Activated CD8-positive, alpha-beta T cell treated with anti-CD3 and anti-CD28 coated beads for 36 hours (primary cell): ENCODE results near the gene ZNF546. TPM values are rescaled to one million over a fixed set of nuclear protein-coding genes. Genes with fewer than 3 reads are reported as not detected.
A peak's percentile ranks its signal among the peaks of the same experiment; 100 is the strongest.

ENCODE experiments used
- ATAC-seq: fragments of 200-7000 bp; cut with Tn5 transposase; one replicate; pipeline ENCODE4 v1.10.0; 2021; ENCODE audit warnings: mild to moderate bottlenecking, moderate library complexity
- CTCF ChIA-PET: fragments of 350-600 bp; sonication (Branson Sonifier 250); formaldehyde crosslinking; loops from one replicate; lab custom pipeline; 2021; ENCODE audit warnings: antibody characterized with exemption; lab: Charles Lee
- POLR2A ChIA-PET: fragments of 350-600 bp; sonication (Branson Sonifier 250); formaldehyde crosslinking; loops from one replicate; lab custom pipeline; 2021; ENCODE audit warnings: antibody characterized with exemption; lab: Charles Lee
- DNase-seq: peaks from one replicate; pipeline ENCODE4 v3.0.0-alpha.2; 2020
- H3K27ac Mint-ChIP-seq: one replicate; pipeline ENCODE4 v1.8.0; 2021; ENCODE audit warnings: mild to moderate bottlenecking, mixed read lengths
- H3K27me3 Mint-ChIP-seq: one replicate; pipeline ENCODE4 v1.8.0; 2021; ENCODE audit warnings: mixed read lengths
- H3K36me3 Mint-ChIP-seq: one replicate; pipeline ENCODE4 v1.8.0; 2021; ENCODE audit warnings: low read depth, mixed read lengths
- H3K4me1 Mint-ChIP-seq: one replicate; pipeline ENCODE4 v1.8.0; 2021; ENCODE audit warnings: low read depth, mixed read lengths
- H3K4me3 Mint-ChIP-seq: one replicate; pipeline ENCODE4 v1.8.0; 2021; ENCODE audit warnings: mild to moderate bottlenecking, moderate library complexity, mixed read lengths
- H3K9me3 Mint-ChIP-seq: one replicate; pipeline ENCODE4 v1.8.0; 2021; ENCODE audit warnings: mixed read lengths
- intact Hi-C: fragments of 100-400 bp; cut with micrococcal nuclease; formaldehyde crosslinking; loops from one replicate; pipeline ENCODE4 v1.10.0; 2022
- total RNA-seq, 2 experiments: library from RNA; stranded (reverse); gene quantifications; one replicate each; pipeline ENCODE4 v1.2.3, GENCODE V29; 2021
- TF ChIP-seq, protein P1 (sequence below): fragments of 200-600 bp; IDR thresholded peaks from one replicate; pipeline ENCODE4 v1.8.0; 2022; ENCODE audit warnings: antibody characterized with exemption, mild to moderate bottlenecking

The ZNF546 gene
- total RNA-seq, 2 experiments from 2014 or later: 5.2 to 5.6 TPM

DNA sequence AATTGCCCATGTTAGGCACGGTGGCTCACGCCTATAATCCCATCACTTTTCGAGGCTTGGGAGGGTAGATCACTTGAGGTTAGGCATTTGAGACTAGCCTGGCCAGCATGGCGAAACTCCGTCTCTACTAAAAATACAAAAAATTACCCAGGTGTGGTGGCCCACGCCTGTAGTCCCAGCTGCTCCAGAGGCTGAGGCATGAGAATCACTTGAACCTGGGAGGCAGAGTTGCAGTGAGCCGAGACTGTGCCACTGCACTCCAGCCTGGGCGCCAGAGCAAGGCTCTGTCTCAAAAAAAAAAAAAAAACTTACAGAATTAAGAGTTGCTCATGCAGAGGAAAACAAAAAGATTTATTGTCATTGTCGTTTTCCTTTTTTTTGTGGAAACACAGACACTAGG, 29.3 kb upstream of the ZNF546 start:
- ATAC-seq (no peak), DNase-seq (no peak)
- Mint-ChIP-seq H3K27me3 (no peaks in the 10 kb centered on the region), H3K27ac (no peak overlapping the region), H3K9me3 (peaks cover 2% of the 10 kb centered on the region), H3K36me3 (peaks cover 34% of the 10 kb centered on the region), H3K4me1 (peaks cover 35% of the 10 kb centered on the region), H3K4me3 (no peak overlapping the region)
- CTCF ChIA-PET: no interaction called here
- TF ChIP-seq, protein P1, sequence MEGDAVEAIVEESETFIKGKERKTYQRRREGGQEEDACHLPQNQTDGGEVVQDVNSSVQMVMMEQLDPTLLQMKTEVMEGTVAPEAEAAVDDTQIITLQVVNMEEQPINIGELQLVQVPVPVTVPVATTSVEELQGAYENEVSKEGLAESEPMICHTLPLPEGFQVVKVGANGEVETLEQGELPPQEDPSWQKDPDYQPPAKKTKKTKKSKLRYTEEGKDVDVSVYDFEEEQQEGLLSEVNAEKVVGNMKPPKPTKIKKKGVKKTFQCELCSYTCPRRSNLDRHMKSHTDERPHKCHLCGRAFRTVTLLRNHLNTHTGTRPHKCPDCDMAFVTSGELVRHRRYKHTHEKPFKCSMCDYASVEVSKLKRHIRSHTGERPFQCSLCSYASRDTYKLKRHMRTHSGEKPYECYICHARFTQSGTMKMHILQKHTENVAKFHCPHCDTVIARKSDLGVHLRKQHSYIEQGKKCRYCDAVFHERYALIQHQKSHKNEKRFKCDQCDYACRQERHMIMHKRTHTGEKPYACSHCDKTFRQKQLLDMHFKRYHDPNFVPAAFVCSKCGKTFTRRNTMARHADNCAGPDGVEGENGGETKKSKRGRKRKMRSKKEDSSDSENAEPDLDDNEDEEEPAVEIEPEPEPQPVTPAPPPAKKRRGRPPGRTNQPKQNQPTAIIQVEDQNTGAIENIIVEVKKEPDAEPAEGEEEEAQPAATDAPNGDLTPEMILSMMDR: no peak
- intact Hi-C loops: no loop called here
- POLR2A ChIA-PET: interaction anchor here (1.7 kb wide), 1 partner anchor 121 kb away, joined by 3 read pairs; no protein-coding TSS in a partner anchor

GRCh38 chr19:39968789-39969188, 28.1 kb upstream of the ZNF546 start:
- Mint-ChIP-seq H3K27ac (peak overlapping the region; percentile 98), H3K4me3 (peak overlapping the region; percentile 95), H3K4me1 (peaks cover 41% of the 10 kb centered on the region), H3K9me3 (peaks cover 2% of the 10 kb centered on the region), H3K27me3 (no peaks in the 10 kb centered on the region), H3K36me3 (peaks cover 41% of the 10 kb centered on the region)
- intact Hi-C loops: no loop called here
- ATAC-seq (no peak), DNase-seq (no peak)
- ChIA-PET POLR2A (interaction anchor here (0.5 to 3.9 kb wide), 10 partner anchors 8 to 122 kb away, joined by 3 to 30 read pairs (median 16); partner anchors contain the start of gene ZNF546), CTCF (interaction anchor here (1.3 to 4.4 kb wide), 2 partner anchors 10 to 30 kb away, joined by 3 to 86 read pairs; partner anchors contain the start of gene FCGBP)
- TF ChIP-seq, protein P1: no peak

- DNase-seq (no peak), ATAC-seq (no peak)
- intact Hi-C loops: no loop called here
- Mint-ChIP-seq H3K27me3 (no peaks in the 10 kb centered on the region), H3K4me3 (peak overlapping the region; percentile 95), H3K4me1 (peaks cover 40% of the 10 kb centered on the region), H3K27ac (peak overlapping the region; percentile 98), H3K36me3 (peaks cover 44% of the 10 kb centered on the region), H3K9me3 (peaks cover 2% of the 10 kb centered on the region)
- TF ChIP-seq, protein P1: no peak
- CTCF ChIA-PET: interaction anchor here (1.3 to 4.4 kb wide), 4 partner anchors 10 to 123 kb away, joined by 3 to 86 read pairs (median 14); partner anchors contain the start of genes FBL and FCGBP
- POLR2A ChIA-PET: interaction anchor here (0.5 to 3.9 kb wide), 12 partner anchors 8 to 124 kb away, joined by 3 to 30 read pairs (median 14); partner anchors contain the start of genes FBL and ZNF546
Measured at GRCh38 chr19:39969266-39969665, 27.6 kb upstream of the ZNF546 start.

GRCh38 chr19:39969681-39970424, 27.0 kb upstream of the ZNF546 start:
- TF ChIP-seq, protein P1: no peak
- peak overlapping the region; percentile 98 for H3K27ac Mint-ChIP-seq
- DNase-seq: no peak
- no peaks in the 10 kb centered on the region for H3K27me3 Mint-ChIP-seq
- ChIA-PET POLR2A (interaction anchor here (0.7 to 3.9 kb wide), 16 partner anchors 9 to 190 kb away, joined by 3 to 30 read pairs (median 8); partner anchors contain the start of genes FBL and ZNF546), CTCF (interaction anchor here (0.8 to 4.4 kb wide), 31 partner anchors 9 to 177 kb away, joined by 3 to 86 read pairs (median 6); partner anchors contain the start of genes DYRK1B, FBL, FCGBP and ZNF546)
- ATAC-seq: no peak
- peaks cover 2% of the 10 kb centered on the region for H3K9me3 Mint-ChIP-seq
- H3K36me3 Mint-ChIP-seq: peaks cover 49% of the 10 kb centered on the region
- H3K4me3 Mint-ChIP-seq: peak overlapping the region; percentile 95
- intact Hi-C loops: loop anchor here (10.0 kb wide), 1 partner anchor 75 kb away; no protein-coding TSS in a partner anchor
- peaks cover 43% of the 10 kb centered on the region for H3K4me1 Mint-ChIP-seq
